HepG2 (cell line): Measurements from ENCODE around the gene GLOD4. TPM values are rescaled to one million over a fixed set of nuclear protein-coding genes. Genes with fewer than 3 reads are reported as not detected.

Experiments used
- MIER3 ChIP-seq: IDR thresholded peaks from 2 replicates; pipeline ENCODE4 v1.6.1; 2016; ENCODE audit warnings: missing compliant biosample characterization, borderline replicate concordance
- NFE2L2 ChIP-seq: fragments of 150-350 bp; IDR thresholded peaks from 2 replicates; pipeline ENCODE4 v1.6.1; 2014; ENCODE audit warnings: low read length
- PPARG ChIP-seq: conservative IDR thresholded peaks from 2 replicates; pipeline ENCODE4 v1.6.1; 2016; ENCODE audit warnings: missing biosample characterization, missing genetic modification reagents
- PRMT3 ChIP-seq: sonication (generic); formaldehyde crosslinking; IDR thresholded peaks from 2 replicates; pipeline ENCODE4 v1.8.1; 2022; ENCODE audit warnings: low read depth, mild to moderate bottlenecking, moderate library complexity, missing genetic modification reagents, borderline replicate concordance
- SP4 ChIP-seq: sonication (generic); formaldehyde crosslinking; IDR thresholded peaks from 2 replicates; pipeline ENCODE4 v1.8.1; 2023; ENCODE audit warnings: mild to moderate bottlenecking, missing genetic modification reagents
- SRSF9 ChIP-seq: fragments of 200-400 bp; formaldehyde crosslinking; IDR thresholded peaks from 2 replicates; pipeline ENCODE4 v1.6.1; 2018; ENCODE audit warnings: borderline replicate concordance, mild to moderate bottlenecking, low read depth, low read length; ENCODE audit not compliant: insufficient read depth, poor library complexity, severe bottlenecking
- TAF1 ChIP-seq: sonication (generic); formaldehyde crosslinking; IDR thresholded peaks from 2 replicates; pipeline ENCODE4 v1.4.0; 2020; ENCODE audit warnings: missing genetic modification reagents
- ZNF350 ChIP-seq: sonication (generic); formaldehyde crosslinking; IDR thresholded peaks from 2 replicates; pipeline ENCODE4 v1.4.0; 2020; ENCODE audit warnings: mild to moderate bottlenecking, low read depth, missing genetic modification reagents, borderline replicate concordance
- ZNF451 ChIP-seq: sonication (generic); formaldehyde crosslinking; IDR thresholded peaks from 2 replicates; pipeline ENCODE4 v1.5.0; 2020; ENCODE audit warnings: mild to moderate bottlenecking, missing genetic modification reagents
- ZNF570 ChIP-seq: sonication (generic); formaldehyde crosslinking; IDR thresholded peaks from 2 replicates; pipeline ENCODE4 v1.4.0; 2020; ENCODE audit warnings: mild to moderate bottlenecking, missing genetic modification reagents, borderline replicate concordance
- ZNF615 ChIP-seq: sonication (generic); formaldehyde crosslinking; IDR thresholded peaks from 2 replicates; pipeline ENCODE4 v1.5.0; 2020; ENCODE audit warnings: mild to moderate bottlenecking, missing genetic modification reagents, borderline replicate concordance
- ZNF616 ChIP-seq: sonication (generic); formaldehyde crosslinking; IDR thresholded peaks from 2 replicates; pipeline ENCODE4 v1.5.0; 2020; ENCODE audit warnings: low read depth, mild to moderate bottlenecking, missing genetic modification reagents
- ZNF839 ChIP-seq: sonication (generic); formaldehyde crosslinking; IDR thresholded peaks from 2 replicates; pipeline ENCODE4 v1.4.0; 2020; ENCODE audit warnings: missing genetic modification reagents, mild to moderate bottlenecking, borderline replicate concordance
- ZSCAN31 ChIP-seq: sonication (generic); formaldehyde crosslinking; IDR thresholded peaks from 2 replicates; pipeline ENCODE4 v1.5.0; 2020; ENCODE audit warnings: low read depth, mild to moderate bottlenecking, missing genetic modification reagents
- polyA plus RNA-seq, 8 experiments: library from polyadenylated mRNA; depleted of rRNA in 3 of 8; stranded (reverse) in 7 of 8; unstranded in 1 of 8; fragments of >200 nt; fragmentation: Illumina TruSeq in 4 of 8; extraction: Trizol in 4 of 8; gene quantifications; 2 replicates each; pipeline versions ENCODE4 v1.2.1 to v1.2.3, GENCODE V29; 2011 to 2016; ENCODE audit warnings: low read depth in 4 of 8, missing spikeins in 1 of 8, mixed read lengths in 1 of 8; ENCODE audit not compliant: insufficient read depth in 1 of 8
- total RNA-seq, 5 experiments: library from RNA; depleted of rRNA; stranded (reverse); fragments of >200 nt; fragmentation: Illumina TruSeq; extraction: Trizol; gene quantifications; 2 replicates each; pipeline ENCODE4 v1.2.3, GENCODE V29; 2016; ENCODE audit warnings: low read depth in 1 of 5
- TF ChIP-seq, protein P1 (sequence below): sonication (generic); formaldehyde crosslinking; IDR thresholded peaks from 2 replicates; pipeline ENCODE4 v1.5.1; 2020; ENCODE audit warnings: mild to moderate bottlenecking, missing genetic modification reagents, borderline replicate concordance
- TF ChIP-seq, protein P2 (sequence below): IDR thresholded peaks from 2 replicates; pipeline ENCODE4 v1.6.1; 2018; ENCODE audit warnings: missing genetic modification reagents
- TF ChIP-seq, protein P3 (sequence below): sonication (generic); formaldehyde crosslinking; IDR thresholded peaks from 2 replicates; pipeline ENCODE4 v1.5.0; 2020; ENCODE audit warnings: missing genetic modification reagents, mild to moderate bottlenecking, borderline replicate concordance
- TF ChIP-seq, protein P4 (sequence below): sonication (generic); formaldehyde crosslinking; IDR thresholded peaks from 2 replicates; pipeline ENCODE4 v1.4.0; 2020; ENCODE audit warnings: missing genetic modification reagents

GLOD4 gene
- total and polyA plus RNA-seq, 2 of the 13 experiments (the other 11 are each of a cell fraction or from before 2014, with no cell fraction given), result 53.7 to 87.8 TPM

DNA sequence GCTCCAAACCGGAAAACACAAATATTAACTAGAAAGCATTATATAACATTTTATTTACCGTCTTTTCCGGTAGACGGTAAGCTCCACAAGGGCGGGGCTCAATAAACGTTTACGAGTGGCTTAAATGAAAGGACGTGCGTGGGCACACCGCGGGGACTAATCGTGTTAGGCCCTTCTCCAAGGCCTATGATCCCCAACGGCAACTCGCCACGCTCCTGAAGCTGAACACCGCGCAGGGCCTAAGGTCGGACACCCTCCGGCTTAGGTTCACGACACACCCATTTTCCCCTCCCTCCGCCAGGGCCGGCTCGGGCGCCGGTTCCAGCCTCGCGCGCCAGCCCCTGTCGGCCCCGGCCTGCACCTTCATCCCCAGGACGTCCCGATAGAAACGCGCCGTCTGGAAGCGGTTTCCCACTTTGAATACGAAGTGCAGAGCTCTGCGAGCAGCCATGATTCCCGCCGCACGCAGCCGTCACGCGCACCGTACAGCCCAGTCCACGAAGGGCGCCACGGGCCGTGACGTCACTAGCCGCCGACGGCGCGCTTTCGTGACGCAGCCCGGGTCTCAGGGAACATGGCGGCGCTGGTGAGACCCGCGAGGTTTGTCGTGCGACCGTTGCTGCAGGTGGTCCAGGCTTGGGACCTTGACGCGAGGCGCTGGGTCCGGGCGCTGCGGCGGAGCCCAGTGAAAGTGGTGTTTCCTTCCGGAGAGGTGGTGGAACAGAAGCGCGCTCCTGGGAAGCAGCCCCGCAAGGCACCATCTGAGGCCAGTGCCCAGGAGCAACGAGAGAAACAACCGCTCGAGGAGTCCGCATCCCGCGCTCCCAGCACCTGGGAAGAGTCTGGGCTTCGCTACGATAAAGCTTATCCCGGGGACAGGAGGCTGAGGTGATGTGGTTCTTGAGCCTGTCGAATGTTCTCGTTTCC, at the start of gene GLOD4, which contains the start of gene MRM3 (continued):
- no peak for TF ChIP-seq ZNF615 (CRISPR knock-in tag)
- no peak for TF ChIP-seq NFE2L2
- TF ChIP-seq, protein P1, sequence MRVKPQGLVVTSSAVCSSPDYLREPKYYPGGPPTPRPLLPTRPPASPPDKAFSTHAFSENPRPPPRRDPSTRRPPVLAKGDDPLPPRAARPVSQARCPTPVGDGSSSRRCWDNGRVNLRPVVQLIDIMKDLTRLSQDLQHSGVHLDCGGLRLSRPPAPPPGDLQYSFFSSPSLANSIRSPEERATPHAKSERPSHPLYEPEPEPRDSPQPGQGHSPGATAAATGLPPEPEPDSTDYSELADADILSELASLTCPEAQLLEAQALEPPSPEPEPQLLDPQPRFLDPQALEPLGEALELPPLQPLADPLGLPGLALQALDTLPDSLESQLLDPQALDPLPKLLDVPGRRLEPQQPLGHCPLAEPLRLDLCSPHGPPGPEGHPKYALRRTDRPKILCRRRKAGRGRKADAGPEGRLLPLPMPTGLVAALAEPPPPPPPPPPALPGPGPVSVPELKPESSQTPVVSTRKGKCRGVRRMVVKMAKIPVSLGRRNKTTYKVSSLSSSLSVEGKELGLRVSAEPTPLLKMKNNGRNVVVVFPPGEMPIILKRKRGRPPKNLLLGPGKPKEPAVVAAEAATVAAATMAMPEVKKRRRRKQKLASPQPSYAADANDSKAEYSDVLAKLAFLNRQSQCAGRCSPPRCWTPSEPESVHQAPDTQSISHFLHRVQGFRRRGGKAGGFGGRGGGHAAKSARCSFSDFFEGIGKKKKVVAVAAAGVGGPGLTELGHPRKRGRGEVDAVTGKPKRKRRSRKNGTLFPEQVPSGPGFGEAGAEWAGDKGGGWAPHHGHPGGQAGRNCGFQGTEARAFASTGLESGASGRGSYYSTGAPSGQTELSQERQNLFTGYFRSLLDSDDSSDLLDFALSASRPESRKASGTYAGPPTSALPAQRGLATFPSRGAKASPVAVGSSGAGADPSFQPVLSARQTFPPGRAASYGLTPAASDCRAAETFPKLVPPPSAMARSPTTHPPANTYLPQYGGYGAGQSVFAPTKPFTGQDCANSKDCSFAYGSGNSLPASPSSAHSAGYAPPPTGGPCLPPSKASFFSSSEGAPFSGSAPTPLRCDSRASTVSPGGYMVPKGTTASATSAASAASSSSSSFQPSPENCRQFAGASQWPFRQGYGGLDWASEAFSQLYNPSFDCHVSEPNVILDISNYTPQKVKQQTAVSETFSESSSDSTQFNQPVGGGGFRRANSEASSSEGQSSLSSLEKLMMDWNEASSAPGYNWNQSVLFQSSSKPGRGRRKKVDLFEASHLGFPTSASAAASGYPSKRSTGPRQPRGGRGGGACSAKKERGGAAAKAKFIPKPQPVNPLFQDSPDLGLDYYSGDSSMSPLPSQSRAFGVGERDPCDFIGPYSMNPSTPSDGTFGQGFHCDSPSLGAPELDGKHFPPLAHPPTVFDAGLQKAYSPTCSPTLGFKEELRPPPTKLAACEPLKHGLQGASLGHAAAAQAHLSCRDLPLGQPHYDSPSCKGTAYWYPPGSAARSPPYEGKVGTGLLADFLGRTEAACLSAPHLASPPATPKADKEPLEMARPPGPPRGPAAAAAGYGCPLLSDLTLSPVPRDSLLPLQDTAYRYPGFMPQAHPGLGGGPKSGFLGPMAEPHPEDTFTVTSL (CRISPR knock-in tag), result peak; percentile 72; the same call in 1 of the 2 replicates
- TF ChIP-seq ZNF451 (CRISPR knock-in tag), result 0 out of 2 replicates have a peak, but pooled peaks have one; percentile 66
- no peak for TF ChIP-seq SRSF9
- 0 out of 2 replicates have a peak, but pooled peaks have one; percentile 58 for TF ChIP-seq ZNF570 (CRISPR knock-in tag)
- peak; percentile 94 for TF ChIP-seq ZNF350 (CRISPR knock-in tag)
- TF ChIP-seq, protein P2, sequence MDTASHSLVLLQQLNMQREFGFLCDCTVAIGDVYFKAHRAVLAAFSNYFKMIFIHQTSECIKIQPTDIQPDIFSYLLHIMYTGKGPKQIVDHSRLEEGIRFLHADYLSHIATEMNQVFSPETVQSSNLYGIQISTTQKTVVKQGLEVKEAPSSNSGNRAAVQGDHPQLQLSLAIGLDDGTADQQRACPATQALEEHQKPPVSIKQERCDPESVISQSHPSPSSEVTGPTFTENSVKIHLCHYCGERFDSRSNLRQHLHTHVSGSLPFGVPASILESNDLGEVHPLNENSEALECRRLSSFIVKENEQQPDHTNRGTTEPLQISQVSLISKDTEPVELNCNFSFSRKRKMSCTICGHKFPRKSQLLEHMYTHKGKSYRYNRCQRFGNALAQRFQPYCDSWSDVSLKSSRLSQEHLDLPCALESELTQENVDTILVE (CRISPR knock-in tag), result no peak
- TF ChIP-seq SP4, result peak; percentile 58; the same call in 1 of the 2 replicates
- TF ChIP-seq MIER3 (CRISPR knock-in tag), result peak; percentile 75; the same call in 1 of the 2 replicates
- TF ChIP-seq PRMT3 (CRISPR knock-in tag), result peak; percentile 82; the same call in 1 of the 2 replicates
- TF ChIP-seq ZNF839 (CRISPR knock-in tag), result no peak
- peak; percentile 96 for TF ChIP-seq ZSCAN31 (CRISPR knock-in tag)
- no peak for TF ChIP-seq ZNF616 (CRISPR knock-in tag)
- no peak for TF ChIP-seq PPARG (CRISPR knock-in tag)
- TF ChIP-seq, protein P3, sequence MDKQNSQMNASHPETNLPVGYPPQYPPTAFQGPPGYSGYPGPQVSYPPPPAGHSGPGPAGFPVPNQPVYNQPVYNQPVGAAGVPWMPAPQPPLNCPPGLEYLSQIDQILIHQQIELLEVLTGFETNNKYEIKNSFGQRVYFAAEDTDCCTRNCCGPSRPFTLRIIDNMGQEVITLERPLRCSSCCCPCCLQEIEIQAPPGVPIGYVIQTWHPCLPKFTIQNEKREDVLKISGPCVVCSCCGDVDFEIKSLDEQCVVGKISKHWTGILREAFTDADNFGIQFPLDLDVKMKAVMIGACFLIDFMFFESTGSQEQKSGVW (CRISPR knock-in tag), result no peak
- TF ChIP-seq, protein P4, sequence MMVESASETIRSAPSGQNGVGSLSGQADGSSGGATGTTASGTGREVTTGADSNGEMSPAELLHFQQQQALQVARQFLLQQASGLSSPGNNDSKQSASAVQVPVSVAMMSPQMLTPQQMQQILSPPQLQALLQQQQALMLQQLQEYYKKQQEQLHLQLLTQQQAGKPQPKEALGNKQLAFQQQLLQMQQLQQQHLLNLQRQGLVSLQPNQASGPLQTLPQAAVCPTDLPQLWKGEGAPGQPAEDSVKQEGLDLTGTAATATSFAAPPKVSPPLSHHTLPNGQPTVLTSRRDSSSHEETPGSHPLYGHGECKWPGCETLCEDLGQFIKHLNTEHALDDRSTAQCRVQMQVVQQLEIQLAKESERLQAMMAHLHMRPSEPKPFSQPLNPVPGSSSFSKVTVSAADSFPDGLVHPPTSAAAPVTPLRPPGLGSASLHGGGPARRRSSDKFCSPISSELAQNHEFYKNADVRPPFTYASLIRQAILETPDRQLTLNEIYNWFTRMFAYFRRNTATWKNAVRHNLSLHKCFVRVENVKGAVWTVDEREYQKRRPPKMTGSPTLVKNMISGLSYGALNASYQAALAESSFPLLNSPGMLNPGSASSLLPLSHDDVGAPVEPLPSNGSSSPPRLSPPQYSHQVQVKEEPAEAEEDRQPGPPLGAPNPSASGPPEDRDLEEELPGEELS (CRISPR knock-in tag), result no peak
- peak; percentile 96 for TF ChIP-seq TAF1 (CRISPR knock-in tag)
